CD4-positive, alpha-beta T cell treated with Interleukin-6 at 100 ng/mL for 8 hours (primary cell): ENCODE data around the gene SPANXA2.
"Not testable (repeated sequence)": the region's sequence is repeated elsewhere in the genome, so short reads cannot be mapped to it uniquely, and the experiment has no call there.

Experiments
- DNase-seq: peaks from one replicate; pipeline ENCODE4 v3.0.0-alpha.2; 2020; ENCODE audit warnings: mixed read lengths, low spot score

The SPANXA2 gene, protein sequence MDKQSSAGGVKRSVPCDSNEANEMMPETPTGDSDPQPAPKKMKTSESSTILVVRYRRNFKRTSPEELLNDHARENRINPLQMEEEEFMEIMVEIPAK

GRCh38 chrX:141589408-141589807 lies at the start of gene SPANXA2:
TSS of gene SPANXA2 (plus strand) at chrX:141589708. CDS start at chrX:141589768, 60 bp downstream.
- DNase-seq = not testable (repeated sequence)

GRCh38 chrX:141542551-141542950 lies 47.0 kb upstream of the SPANXA2 start:
- DNase-seq = not testable (repeated sequence)

DNA sequence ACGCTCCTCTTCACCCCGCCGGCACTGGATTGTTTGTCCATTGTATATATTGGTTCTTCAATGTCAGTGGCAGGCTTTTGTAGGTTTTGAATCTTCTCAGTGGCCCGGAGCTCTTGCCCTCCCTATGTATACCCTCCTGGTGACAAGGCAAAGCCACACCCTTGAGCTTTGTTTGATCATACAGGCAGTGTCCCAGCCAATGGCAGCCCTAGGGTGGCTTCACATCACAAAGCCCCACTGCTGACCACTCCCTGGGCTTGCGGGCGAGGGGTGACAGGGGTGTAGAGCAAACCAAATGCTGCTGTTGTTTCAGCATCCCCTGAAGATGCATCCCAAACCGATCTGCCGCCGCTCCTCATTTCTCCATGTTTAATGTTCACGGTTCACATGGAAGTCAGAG lies 4.9 kb upstream of the SPANXA2 start, which contains the start of gene SPANXA1:
Gene SPANXA1, minus strand, starts transcription at position 101 of the 400 bp plus-strand sequence. Its CDS starts 60 bp downstream, at position 41.
- not testable (repeated sequence) for DNase-seq

- DNase-seq = no peak
Observed at GRCh38 chrX:141609111-141609510, 19.6 kb downstream of the SPANXA2 start.

GRCh38 chrX:141619336-141619735 lies 29.8 kb downstream of the SPANXA2 start:
- no peak for DNase-seq

DNA sequence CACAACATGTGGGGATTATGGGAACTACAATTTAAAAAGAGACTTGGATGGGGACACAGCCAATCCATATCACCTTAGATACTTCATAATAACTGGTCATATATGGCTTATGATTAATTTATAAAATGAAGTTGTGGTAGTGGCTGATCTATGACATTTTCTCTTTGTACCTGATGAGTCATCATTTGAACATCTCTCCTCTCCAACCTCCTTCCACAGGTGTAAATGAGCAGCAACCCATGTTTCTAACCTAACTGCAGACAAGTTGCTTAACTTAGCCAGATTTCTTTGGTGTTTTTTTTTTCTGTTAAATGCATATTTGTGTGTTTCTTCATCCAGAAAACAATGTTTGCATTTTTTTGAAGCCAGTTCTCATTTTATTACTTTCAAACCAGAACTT lies 42.6 kb downstream of the SPANXA2 start:
- DNase-seq = no peak

DNA sequence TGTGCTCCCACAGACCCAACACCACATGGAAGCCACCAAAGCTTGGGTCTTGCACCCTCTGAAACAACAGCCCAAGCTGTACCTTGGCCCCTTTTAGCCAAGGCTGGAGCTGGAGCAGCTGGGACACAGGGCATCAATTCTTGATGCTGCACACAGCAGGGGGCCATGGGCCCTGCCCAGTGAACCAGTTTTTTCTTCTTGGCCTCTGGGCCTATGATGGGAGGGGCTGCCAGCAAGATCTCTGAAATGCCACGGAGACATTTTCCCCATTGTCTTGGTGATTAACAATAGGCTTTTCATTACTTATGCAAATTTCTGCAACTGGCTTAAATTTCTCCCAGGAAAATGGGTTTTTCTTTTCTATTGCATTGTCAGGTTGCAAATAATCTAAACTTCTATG lies 49.0 kb downstream of the SPANXA2 start:
- no peak for DNase-seq
